OCI-LY7 (cell line): ENCODE measurements around the gene ANKFY1. TPM values are rescaled to one million over a fixed set of nuclear protein-coding genes. Genes with fewer than 3 reads are reported as not detected.

Source experiments
- BruUV-seq: library from RNA; stranded (reverse); fragments of 400-500 nt; replicated peaks from 2 replicates; lab custom pipeline; 2021; lab: Mats Ljungman, UMichigan
- CTCF ChIA-PET: fragments of 300-600 bp; sonication (Branson Sonifier 250); formaldehyde crosslinking; loops from one replicate; lab custom pipeline; 2022; ENCODE audit warnings: antibody characterized with exemption; ENCODE audit not compliant: unreplicated experiment; lab: Charles Lee
- POLR2A ChIA-PET: fragments of 300-600 bp; sonication (Branson Sonifier 250); formaldehyde crosslinking; loops from one replicate; lab custom pipeline; 2022; ENCODE audit warnings: antibody characterized with exemption; lab: Charles Lee
- DNase-seq: peaks from one replicate; pipeline ENCODE4 v3.0.0-alpha.2; 2015; ENCODE audit warnings: low spot score
- H2AFZ ChIP-seq: fragments of 200-600 bp; sonication (generic), shearing (Covaris generic); 2 replicates; pipeline ENCODE4 v1.6.1; 2014; ENCODE audit warnings: mild to moderate bottlenecking, antibody characterized with exemption, low read length, moderate library complexity
- H3K27ac ChIP-seq: fragments of 200-600 bp; sonication (generic); 2 replicates; pipeline ENCODE4 v1.5.1; 2014; ENCODE audit warnings: mixed run types, low read depth, mild to moderate bottlenecking, moderate library complexity, low read length, inconsistent platforms; ENCODE audit not compliant: poor library complexity, severe bottlenecking
- H3K36me3 ChIP-seq: fragments of 200-600 bp; sonication (generic); 2 replicates; pipeline ENCODE4 v1.6.1; 2014; ENCODE audit warnings: mild to moderate bottlenecking, antibody characterized with exemption, low read length, moderate library complexity, mixed read lengths; ENCODE audit not compliant: insufficient read depth
- H3K4me1 ChIP-seq: fragments of 200-600 bp; sonication (generic); 2 replicates; pipeline ENCODE4 v1.5.1; 2014; ENCODE audit warnings: mild to moderate bottlenecking, low read length; ENCODE audit not compliant: insufficient read depth, poor library complexity, severe bottlenecking
- H3K4me2 ChIP-seq: fragments of 200-600 bp; sonication (generic); 2 replicates; pipeline ENCODE4 v1.6.1; 2014; ENCODE audit warnings: mild to moderate bottlenecking, low read length
- H3K4me3 ChIP-seq: fragments of 200-600 bp; sonication (generic); 2 replicates; pipeline ENCODE4 v1.5.1; 2014; ENCODE audit warnings: mild to moderate bottlenecking, low read depth, low read length; ENCODE audit not compliant: poor library complexity, severe bottlenecking
- H3K79me2 ChIP-seq: fragments of 200-600 bp; sonication (generic); 2 replicates; pipeline ENCODE4 v1.6.1; 2016; ENCODE audit warnings: low read depth, mild to moderate bottlenecking, low read length, moderate library complexity, mixed read lengths; ENCODE audit not compliant: insufficient read depth
- H3K9me2 ChIP-seq: fragments of 200-600 bp; sonication (generic); 2 replicates; pipeline ENCODE4 v1.6.1; 2016; ENCODE audit warnings: mild to moderate bottlenecking, low read length, mixed read lengths; ENCODE audit not compliant: insufficient read depth
- H3K9me3 ChIP-seq: fragments of 200-600 bp; sonication (generic); 2 replicates; pipeline ENCODE4 v1.6.1; 2014; ENCODE audit warnings: mild to moderate bottlenecking, mixed run types, low read length, mixed read lengths
- H4K20me1 ChIP-seq: fragments of 200-600 bp; sonication (generic); 2 replicates; pipeline ENCODE4 v1.6.1; 2014; ENCODE audit warnings: mild to moderate bottlenecking, antibody characterized with exemption, low read length, moderate library complexity, mixed read lengths; ENCODE audit not compliant: insufficient read depth
- EZH2phosphoT487 ChIP-seq: fragments of 200-600 bp; sonication (generic); IDR thresholded peaks from 2 replicates; pipeline ENCODE4 v1.6.1; 2018; ENCODE audit warnings: low read depth, borderline replicate concordance, mild to moderate bottlenecking, mixed run types, antibody characterized with exemption, low read length, moderate library complexity, mixed read lengths
- intact Hi-C: fragments of 100-400 bp; cut with micrococcal nuclease; formaldehyde crosslinking; loops from one replicate; pipeline ENCODE4 v1.10.0; 2022; ENCODE audit not compliant: unreplicated experiment
- total RNA-seq, 2 experiments: library from RNA; depleted of rRNA in 1 of 2; stranded (reverse); fragments of >200 nt in 1 of 2; shearing (Covaris generic) in 1 of 2; gene quantifications; 2 replicates each; pipeline ENCODE4 v1.2.3, GENCODE V29; 2014 to 2022
- TF ChIP-seq, protein P1 (sequence below): fragments of 200-600 bp; sonication (generic); conservative IDR thresholded peaks from 2 replicates; pipeline ENCODE4 v1.5.1; 2014; ENCODE audit warnings: mild to moderate bottlenecking, antibody characterized with exemption, low read length, moderate library complexity, mixed read lengths

ANKFY1 gene
- total RNA-seq, 2 experiments from 2014 or later, result 25.9 to 56.7 TPM

DNA sequence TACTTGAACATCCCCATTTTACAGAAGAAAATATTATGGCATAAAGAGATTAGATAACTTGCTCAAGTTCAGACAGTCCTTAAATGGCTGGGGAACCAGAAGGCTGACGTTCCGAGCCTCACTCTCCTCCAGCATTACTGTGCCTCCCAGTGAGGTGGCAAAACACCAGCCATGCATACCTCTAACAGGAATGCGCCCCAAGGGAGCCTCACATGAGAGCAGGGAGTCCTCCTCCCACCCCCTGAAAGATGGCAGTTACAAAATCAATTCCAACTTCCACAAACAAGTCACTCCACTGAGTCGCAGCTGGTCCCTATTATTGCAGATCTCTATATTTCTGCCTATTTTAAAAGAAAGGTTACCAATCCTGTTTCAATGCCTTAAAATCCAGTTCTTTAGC is 55.5 kb downstream of the ANKFY1 start:
- H3K4me2 ChIP-seq, result no peak overlapping the region
- no peaks in the 10 kb centered on the region for H3K79me2 ChIP-seq
- no peaks in the 10 kb centered on the region for H3K9me2 ChIP-seq
- H3K4me1 ChIP-seq, result no peaks in the 10 kb centered on the region
- H3K36me3 ChIP-seq, result peaks cover 63% of the 10 kb centered on the region
- no peaks in the 10 kb centered on the region for H3K9me3 ChIP-seq
- no peaks in the 10 kb centered on the region for H4K20me1 ChIP-seq
- TF ChIP-seq, protein P1, sequence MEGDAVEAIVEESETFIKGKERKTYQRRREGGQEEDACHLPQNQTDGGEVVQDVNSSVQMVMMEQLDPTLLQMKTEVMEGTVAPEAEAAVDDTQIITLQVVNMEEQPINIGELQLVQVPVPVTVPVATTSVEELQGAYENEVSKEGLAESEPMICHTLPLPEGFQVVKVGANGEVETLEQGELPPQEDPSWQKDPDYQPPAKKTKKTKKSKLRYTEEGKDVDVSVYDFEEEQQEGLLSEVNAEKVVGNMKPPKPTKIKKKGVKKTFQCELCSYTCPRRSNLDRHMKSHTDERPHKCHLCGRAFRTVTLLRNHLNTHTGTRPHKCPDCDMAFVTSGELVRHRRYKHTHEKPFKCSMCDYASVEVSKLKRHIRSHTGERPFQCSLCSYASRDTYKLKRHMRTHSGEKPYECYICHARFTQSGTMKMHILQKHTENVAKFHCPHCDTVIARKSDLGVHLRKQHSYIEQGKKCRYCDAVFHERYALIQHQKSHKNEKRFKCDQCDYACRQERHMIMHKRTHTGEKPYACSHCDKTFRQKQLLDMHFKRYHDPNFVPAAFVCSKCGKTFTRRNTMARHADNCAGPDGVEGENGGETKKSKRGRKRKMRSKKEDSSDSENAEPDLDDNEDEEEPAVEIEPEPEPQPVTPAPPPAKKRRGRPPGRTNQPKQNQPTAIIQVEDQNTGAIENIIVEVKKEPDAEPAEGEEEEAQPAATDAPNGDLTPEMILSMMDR, result no peak
- TF ChIP-seq EZH2phosphoT487, result no peak
- H3K4me3 ChIP-seq, result no peak overlapping the region
- POLR2A ChIA-PET, result no interaction called here
- BruUV-seq, result no TSS peak
- no peak overlapping the region for H2AFZ ChIP-seq
- DNase-seq, result no peak
- H3K27ac ChIP-seq, result no peak overlapping the region
- CTCF ChIA-PET, result no interaction called here
- intact Hi-C loops, result no loop called here

DNA sequence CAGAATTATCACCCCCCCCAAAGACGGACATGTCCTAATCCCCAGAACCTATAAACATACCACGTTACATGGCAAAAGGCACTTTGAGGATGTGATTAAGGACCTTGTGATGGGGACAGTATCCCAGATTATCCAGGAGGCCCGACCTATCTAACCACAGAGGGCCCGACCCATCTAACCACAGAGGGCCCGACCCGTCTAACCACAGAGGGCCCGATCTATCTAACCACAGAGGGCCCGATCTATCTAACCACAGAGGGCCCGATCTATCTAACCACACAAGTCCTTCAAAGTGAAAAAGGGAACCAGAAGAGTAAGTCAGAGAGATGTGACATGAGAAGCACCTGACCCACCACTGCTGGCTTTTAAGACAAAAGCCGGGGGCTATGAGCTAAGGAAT is 56.8 kb downstream of the ANKFY1 start:
- Histone ChIP-seq H3K9me3 (no peaks in the 10 kb centered on the region), H2AFZ (no peak overlapping the region), H3K36me3 (peaks cover 69% of the 10 kb centered on the region), H4K20me1 (no peaks in the 10 kb centered on the region), H3K27ac (no peak overlapping the region), H3K9me2 (no peaks in the 10 kb centered on the region), H3K4me2 (no peak overlapping the region), H3K4me3 (no peak overlapping the region), H3K4me1 (no peaks in the 10 kb centered on the region), H3K79me2 (no peaks in the 10 kb centered on the region)
- BruUV-seq, result no TSS peak
- CTCF ChIA-PET, result no interaction called here
- POLR2A ChIA-PET, result no interaction called here
- intact Hi-C loops, result no loop called here
- DNase-seq, result no peak
- TF ChIP-seq, protein P1, result no peak
- TF ChIP-seq EZH2phosphoT487, result no peak

DNA sequence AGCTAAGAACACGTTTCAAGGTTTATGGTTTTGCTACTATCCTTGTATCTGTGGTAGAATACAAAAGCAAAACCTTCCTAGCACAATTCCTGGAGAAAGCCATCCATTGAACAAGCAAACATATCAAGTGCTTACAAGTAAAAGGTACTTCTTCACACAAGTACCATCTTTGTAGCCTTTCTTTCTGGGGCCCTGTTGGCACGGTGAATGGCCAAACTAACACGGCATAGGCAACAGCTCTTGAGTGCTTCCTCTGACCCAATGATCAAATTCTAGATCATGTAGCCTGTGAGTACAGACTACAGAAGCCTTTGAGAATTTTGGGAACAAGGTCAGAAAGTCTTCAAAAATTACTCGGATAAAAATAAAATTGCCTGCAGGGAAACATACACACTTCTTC is 57.9 kb downstream of the ANKFY1 start:
- Histone ChIP-seq H3K4me1 (no peaks in the 10 kb centered on the region), H2AFZ (no peak overlapping the region), H4K20me1 (no peaks in the 10 kb centered on the region), H3K79me2 (no peaks in the 10 kb centered on the region), H3K9me3 (no peaks in the 10 kb centered on the region), H3K4me3 (no peak overlapping the region), H3K27ac (no peak overlapping the region), H3K9me2 (no peaks in the 10 kb centered on the region), H3K36me3 (peaks cover 75% of the 10 kb centered on the region), H3K4me2 (no peak overlapping the region)
- intact Hi-C loops, result no loop called here
- no peak for DNase-seq
- POLR2A ChIA-PET, result interaction anchor here (0.5 to 0.6 kb wide), 2 partner anchors 11 to 192 kb away, joined by 3 to 4 read pairs; no protein-coding TSS in a partner anchor
- CTCF ChIA-PET, result no interaction called here
- no TSS peak for BruUV-seq
- TF ChIP-seq, protein P1, result no peak
- TF ChIP-seq EZH2phosphoT487, result no peak
